Measurements from ENCODE around the gene HOXA7.

Gene HOXA7

DNA sequence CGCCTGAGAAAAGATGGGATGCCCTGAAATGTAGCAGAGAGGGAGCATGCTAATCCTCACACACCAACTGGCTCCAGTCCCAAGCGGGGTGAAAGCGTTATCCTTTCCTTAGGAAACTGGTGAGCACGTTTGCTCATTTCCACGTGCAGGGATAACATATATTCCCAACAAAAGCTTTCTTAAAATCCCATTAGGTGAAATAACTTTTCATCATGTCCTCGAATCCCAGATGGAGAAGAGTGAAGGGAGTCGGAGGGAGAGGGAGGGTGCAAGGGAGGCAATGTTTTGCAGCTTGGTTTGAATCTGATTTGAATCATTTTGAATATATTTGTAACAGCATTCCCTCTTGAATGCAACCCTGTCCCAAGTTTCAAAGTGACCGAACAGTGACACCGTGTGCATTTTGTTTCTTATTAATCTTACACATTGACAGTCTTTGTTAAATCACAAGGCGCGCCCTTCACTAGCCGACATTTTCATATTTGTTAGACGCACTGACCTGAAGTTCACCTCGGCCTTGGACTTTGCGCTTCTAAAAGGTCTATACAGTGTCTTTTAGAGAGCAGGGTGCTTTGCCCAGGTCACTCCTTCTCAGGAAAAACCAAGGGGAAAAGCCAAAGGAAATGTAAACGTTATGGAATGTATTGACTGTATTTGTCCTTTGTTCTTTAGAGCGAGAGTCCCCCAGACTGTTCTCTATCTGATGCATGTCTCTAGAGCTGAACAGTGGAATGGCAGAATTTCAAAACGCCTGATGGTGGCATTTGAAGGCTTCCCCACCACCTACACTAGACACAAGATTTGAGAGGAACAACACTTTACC, 22.9 kb downstream of the HOXA7 start:
- no peak for DNase-seq (ENCODE audit: low spot score)

DNA sequence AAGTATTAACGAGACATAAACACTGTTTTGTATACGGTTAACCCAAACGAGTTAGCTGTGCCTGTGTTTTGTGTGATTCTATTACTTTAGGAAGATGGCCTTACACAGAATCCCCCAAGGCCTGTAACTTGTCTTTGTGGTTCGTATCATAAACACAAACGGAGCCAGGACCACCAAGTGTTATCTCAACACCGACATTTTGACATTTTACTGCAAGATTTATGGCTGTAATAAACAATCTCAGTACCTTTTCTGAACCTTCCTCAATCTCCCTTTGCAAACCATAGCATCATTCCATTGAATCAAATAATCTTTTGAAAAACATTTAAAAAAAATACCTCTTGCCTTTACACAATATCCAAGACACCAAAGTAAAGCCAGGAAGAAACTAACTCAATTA, 23.5 kb downstream of the HOXA7 start:
- no peak for DNase-seq (ENCODE audit: low spot score)

DNA sequence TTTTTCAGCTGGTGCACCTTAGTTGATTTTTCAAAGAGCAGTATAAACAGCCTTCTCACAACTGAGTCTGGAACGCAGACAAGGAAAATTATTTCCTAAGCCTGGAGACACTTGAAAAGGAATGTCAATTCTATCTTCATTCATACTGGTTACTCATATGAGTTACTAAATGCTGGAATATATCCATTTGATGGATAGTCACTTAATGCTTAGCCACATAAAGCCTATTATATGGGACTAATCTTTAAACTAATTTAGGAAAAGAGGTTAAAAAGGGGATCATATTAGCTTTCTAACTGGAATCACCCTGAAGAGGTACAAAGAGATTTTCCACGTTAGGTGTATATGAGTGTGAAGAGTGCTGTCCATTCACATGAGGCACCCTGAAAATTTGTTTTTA, 24.3 kb downstream of the HOXA7 start:
- DNase-seq (ENCODE audit: low spot score), result no peak

DNA sequence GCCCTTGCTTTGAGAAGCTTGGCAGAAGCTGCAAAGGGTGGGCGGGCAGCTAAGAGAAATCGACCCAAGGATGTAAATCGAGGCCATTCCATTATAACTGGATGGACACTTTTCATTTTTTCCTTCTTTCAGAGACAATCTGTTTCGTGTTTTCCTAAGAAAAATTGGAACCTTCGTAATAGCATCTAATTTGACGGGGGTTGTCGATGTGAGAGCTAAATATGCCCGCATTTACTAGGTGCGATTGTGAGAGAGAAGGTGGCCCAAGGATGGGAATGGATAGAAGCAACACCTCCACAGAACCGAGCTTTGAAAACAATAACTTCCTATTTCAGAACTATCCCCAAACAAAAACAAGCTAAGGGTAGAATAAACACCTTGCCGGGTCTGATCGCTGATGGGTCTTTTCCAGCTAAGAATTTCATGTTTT, 25.1 kb downstream of the HOXA7 start:
- no peak for DNase-seq (ENCODE audit: low spot score)

DNA sequence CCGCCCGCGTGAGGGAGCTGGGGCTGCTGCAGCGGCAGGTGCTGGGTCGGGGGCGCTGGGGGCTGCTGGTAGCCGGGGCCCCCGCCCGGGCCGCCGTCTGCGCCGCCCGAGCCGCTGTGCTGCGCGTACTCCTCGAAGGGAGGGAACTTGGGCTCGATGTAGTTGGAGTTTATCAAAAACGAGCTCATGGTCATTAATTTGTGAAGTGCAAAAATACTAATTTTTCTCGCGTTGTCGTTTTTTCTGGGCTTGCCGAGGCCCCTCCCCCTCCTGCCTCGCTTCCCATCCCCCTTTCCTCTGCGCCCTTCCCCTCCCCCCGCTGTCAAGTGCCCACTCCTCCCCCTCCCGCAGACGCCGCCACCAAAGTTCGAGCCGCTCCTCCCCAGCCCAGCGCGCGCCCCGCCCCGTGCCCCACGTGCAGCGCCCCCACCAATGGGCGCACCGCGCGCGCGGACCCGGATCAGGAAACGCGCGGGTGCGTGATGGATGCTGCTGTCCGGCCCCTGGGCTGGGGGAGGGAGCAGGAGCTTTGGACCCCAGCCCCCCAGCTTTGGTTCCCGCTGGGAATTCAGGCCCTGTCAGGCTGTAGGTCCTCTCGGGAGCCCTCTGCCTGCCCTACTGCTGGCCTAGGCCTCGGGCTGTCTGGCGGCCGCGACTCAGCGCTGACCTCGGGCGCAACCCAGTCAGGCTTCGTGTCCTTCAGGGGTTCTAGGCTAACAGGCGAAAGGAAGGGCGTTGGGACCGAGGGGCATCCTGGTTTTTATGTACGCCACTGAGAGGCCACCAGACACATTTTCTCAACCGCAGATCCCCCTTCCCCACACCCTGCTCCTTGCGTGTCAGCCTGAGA, 25.7 kb downstream of the HOXA7 start, which contains the start of gene HOXA4:
Gene HOXA4 (minus strand): TSS at position 218 of the 850 bp plus-strand sequence. CDS start 24 bp downstream, at position 194.
- DNase-seq (ENCODE audit: low spot score), result peak; percentile 28

DNA sequence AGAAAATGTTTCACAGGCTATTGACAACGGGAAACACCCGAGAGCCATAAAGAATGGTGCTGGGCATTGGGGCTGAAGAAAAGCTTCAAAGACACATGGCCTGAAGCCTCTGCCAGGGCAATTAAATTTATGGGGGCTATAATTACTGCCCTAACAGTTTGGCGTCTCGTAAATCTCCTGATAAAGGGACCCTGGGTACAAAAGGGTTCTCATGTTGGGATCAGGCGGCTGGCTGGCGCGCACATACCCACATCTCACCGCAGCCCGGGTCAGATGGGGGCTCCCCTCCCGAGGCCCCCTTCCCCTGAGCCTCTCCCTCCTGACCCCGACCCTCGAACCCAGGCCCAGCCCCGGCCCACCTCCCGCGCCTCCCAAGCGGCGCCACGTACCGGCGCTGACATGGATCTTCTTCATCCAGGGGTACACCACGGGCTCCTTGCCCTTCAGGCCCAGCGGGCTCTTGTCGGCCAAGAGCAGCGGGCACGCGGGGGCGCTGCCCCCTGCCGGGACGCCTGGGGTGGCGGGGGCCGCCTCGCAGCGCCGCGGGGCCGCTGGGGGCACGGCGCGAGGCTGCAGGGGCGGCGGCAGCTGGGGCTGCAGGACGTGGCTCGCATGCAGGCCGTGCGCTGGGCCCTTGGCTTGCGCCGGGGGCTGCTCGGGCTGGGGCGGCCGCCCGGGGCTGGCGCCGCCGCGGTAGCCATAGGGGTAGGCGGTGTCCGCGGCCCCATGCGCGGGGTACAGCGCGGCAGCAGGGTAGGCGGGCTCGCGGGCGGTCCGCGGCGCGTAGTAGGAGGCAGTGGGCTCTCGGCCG, 26.5 kb downstream of the HOXA7 start:
- DNase-seq (ENCODE audit: low spot score), result no peak

DNA sequence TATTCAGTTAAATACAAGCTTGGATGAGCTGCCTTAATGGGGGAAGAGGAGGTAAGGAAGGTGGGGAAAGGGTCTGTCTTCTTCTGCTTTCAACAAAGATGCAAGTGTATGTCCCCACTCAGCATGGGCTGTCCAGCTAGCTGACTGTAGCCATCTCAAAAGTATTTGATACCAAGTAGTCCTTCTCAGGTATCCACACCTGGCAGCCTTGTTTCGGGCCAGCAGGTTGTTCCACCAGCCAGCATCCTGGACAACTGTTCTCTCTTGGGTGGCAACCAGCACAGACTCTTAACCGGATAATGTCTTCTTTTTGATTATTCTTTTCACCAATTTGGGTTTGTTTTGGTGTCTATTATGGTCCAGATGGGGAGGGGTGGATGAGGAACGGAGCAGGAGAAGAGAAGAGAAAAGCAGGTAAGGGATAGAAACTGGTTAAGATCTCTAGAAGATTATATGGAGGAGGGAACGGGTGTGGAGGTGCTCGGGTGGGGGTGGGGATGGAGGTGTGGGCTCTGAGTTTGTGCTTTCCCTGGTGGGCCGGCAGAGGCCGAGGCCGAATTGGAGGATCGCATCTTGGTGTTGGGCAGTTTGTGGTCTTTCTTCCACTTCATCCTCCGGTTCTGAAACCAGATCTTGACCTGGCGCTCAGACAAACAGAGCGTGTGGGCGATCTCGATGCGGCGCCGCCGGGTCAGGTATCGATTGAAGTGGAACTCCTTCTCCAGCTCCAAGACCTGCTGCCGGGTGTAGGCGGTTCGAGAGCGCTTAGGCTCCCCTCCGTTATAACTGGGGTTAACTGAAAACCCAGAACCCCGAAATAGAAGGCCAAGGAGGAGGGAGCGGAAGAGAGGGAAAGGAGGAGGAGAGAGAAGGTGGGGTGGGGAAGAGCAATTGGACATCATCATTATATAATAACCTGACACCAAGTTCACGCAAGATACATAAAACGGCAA, 27.4 kb downstream of the HOXA7 start:
- no peak for DNase-seq (ENCODE audit: low spot score)

DNA sequence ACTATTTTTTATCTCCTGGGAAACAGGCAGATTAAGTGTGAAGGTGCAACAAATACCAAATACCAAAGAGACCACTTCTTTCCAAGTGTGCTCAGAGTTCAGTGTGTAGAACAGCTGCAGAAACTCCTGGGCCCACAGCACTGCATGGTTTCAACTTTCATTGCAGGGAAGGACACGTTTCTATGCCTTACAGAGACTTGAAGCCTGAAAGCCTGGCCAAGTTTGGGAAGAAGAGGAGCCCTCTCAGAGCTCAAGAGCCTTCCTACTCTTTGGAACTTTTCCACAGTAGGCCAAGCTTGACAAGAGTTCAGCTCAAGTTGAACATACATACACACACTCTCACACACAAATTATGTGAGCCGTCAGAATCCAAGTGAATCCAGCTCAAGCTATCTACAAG, 28.4 kb downstream of the HOXA7 start:
- no peak for DNase-seq (ENCODE audit: low spot score)

DNA sequence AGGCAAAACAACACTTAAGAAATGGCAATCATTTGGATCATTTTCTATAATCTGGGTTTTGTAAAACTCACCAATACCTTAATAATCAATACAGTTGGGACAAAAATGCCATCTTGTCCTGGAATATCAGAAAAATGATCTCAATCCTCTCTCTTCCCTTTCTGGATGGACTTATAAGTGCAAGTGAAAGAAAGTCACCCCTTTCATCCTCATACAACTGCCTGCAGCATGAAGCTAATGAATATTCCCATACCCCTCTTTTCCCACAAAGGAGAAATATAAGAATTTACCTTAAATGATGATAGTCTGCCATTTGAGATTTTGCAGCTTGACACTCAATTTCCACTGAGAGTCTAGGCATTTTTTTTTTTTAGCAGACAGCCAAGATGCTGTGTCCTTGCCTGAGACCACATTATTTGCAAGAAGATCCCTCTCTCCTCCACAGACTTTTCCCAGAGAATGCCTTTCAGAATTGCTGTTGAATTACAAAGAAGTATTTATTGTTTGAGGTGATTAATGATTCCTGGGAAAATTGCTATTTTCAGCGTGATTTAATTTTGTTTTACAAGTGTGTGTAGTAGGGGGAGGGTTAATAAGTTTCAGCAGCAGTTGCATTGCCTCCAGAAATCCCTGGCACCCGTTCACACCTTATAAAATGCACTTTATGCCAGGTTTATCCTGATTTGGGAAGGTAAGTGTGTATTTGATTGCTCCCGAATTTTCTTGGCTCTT, 29.7 kb downstream of the HOXA7 start:
- no peak for DNase-seq (ENCODE audit: low spot score)

DNA sequence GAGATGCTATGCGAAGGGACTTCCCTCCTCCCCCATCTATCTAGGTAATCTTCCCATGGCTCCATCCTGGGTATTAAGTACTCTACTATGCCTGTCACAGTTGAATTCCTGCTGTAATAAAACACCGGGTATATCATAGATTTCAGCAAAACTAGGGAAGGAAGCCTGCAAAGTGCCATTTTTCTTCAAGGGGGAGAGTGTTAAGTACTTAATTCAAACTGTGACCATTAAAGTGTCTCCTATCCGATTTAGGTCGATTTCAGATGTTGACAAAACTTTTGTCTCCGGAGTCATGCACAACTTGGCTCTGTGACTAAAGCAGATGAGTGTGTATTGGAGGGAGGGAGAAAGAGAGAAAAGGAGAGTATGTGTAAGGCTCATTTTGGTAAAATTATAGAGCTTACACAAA, 30.5 kb downstream of the HOXA7 start:
- DNase-seq (ENCODE audit: low spot score), result no peak

DNA sequence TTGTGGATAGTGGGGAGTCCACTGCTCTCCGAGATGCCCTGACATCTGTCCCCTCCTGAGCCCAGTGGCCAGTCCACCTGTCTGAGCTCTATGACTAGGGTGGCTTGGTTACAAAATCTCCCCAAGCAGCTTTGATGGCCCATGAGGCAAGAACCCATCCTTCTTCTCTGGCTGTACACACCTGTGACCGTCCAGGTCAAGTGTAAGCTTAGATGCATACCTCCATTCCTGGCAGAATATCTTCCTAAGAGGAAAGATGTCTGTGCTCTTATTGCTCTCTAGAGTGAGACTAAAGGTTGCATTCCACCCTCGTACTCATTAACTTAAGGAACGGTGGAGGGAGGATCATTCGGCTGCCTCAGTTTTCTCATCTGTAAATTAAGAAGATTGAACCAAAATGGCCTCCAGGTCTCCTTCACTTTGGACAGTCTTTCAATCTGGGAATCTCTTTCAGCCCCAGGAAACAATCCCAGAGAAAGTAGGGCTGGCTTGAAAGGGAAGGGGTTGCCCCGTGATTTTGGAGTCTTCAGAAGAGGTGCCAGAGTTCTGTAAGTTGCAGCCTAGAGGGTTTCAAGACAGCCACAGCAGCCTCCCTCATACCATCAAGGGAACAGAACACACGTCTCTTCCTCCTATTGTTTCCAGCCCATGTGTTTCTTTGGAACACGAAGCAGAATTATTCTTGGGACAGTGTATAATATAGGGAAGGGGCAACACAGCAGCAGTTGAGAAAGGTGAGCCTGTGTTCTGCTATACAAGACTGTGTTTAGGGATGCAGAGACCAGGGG, 31.4 kb downstream of the HOXA7 start:
- no peak for DNase-seq (ENCODE audit: low spot score)

DNA sequence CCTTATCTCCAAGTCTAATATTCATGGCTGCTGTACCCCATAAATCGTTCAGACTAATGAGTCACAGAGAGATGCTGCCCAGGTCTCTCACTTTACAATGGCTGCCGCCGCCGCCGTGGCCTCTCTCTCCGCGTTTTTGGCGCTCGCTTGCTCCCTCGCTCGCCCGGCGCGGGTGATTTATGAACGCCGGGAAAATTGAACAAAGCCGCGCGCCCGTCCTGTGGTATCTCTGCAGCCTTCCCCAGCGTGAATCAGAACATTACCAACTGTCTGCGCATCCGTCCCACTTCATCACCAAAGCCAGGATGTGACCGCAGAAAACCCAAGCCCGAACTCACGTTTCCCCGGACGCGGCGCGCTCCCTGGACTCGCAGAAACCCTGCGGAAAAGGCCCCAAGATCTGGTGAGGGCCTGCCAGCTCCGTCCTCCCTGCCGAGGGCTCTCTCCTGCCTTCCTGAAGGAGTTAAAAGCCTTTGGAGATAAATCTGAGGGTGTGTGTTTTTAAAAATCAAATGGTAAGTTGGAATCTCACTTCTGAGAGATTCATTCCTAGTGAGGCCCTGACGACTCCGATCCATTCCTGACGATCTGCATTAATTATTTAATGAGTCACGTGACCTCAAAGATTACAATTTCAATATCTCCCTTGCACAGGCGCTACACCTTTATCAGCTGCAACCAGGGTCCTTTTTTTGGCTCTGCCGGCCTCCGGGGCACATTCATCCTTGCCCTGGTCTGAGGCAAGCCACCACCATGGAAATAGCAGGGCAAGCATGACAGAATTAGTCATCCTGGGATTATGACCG, 32.2 kb downstream of the HOXA7 start:
- DNase-seq (ENCODE audit: low spot score), result no peak

DNA sequence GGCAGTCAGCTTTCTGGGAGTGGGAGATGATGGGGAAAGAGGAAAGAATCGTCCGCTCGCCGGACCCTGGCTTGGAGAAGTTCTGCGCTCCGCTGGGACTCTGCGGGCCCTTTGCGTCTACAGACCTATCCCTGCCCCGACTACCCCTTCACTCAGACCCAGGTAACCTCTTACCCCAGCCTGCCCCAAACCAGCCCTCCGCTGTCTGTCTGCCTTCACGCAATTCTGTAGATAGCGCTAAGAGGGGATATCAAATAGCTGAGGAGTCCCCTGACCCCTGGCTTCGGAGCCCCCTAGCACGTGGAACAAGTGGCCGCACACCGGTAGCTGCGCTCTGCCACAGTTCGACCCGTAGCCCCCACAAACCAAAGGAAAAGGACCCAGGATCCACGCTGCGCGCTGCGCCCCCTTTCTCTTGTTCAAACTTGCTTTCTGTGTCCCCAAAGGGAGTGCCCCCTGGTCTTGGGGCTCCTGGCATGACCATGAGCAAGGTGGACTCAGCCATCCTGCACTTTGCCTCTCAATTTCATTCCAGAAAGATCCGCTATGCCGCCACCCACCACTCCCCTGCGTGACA, 32.9 kb downstream of the HOXA7 start:
- no peak for DNase-seq (ENCODE audit: low spot score)

DNA sequence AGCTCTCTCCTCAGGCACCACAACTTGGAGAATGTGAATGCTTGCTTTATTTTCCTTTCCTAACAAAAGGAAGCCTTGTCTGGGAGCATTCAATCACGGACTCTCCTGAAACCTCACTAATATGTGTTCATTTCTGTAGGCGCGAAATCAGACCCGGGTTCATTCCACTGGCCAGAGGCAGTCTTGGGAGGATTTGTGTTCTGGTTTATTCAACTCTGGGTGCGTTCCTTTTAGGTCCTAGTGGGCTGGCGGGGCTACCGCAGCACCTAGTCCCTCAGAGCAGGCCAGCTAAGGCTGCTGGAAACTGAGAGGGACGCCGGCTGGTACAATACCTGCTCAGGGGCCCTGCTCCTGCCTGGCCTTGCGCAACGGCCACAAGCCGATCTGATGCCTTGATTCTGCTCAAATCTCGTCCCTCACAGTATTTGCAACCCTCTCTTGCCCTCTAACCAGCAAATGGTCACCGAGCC, 33.4 kb downstream of the HOXA7 start:
- DNase-seq (ENCODE audit: low spot score), result no peak

DNA sequence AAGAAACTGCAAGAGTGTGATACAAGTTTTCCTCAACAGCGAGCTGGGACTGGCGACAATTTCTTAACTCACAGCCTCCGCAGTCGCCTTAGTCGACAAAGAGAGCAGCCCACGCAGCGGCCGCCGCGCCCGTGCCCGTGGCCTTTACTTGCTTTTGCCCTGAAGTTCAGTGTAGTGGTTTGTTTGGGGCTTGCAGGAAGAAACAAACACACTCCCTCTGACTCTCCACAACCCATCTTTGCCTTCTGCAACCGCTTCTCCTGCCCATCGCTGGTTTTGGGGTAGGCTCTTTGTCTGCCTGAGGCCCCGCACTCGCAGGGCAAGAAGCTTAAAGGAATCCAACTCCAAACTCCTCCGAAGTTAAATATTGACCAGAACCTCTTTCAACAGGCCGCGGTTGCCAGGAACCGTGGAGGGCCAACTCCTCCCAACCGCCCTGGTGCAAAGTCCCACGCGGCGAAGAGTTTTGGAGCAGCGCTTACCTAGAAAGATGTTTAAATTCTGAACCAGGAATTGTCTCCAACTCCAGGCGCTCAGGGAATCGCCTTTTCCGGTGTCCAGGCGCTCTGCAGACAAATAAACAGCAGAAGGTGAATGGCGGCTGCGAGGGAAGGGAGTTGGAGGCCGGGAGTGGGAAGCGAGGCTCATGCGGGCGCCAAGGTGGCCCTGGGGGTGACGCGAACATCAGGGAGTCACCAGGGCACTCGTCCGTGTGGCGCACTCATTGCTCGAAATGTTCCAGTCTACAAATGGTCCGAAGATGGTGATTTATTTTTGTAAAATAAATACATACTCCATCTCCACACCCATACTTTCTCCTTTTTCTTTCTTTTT, 34.2 kb downstream of the HOXA7 start:
- DNase-seq (ENCODE audit: low spot score), result no peak

DNA sequence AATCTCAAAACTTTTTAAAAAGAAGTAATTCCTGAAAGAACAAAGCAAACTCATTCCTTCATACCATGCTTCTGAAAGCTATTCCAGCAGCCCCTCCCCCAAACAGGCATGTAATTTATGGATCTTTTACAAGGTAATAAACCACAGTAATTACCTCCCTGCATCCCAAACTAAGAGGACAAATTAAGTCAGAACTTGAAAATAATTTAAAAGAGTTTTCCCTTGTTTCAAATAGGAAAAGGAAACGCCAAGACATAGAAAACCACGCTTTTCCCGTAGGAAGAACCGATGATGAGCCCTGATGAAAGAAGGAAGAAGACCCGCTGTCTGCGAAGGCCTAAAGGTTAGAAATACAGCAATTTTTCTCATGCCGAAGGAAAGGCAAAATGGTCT, 34.8 kb downstream of the HOXA7 start:
- DNase-seq (ENCODE audit: low spot score), result no peak

DNA sequence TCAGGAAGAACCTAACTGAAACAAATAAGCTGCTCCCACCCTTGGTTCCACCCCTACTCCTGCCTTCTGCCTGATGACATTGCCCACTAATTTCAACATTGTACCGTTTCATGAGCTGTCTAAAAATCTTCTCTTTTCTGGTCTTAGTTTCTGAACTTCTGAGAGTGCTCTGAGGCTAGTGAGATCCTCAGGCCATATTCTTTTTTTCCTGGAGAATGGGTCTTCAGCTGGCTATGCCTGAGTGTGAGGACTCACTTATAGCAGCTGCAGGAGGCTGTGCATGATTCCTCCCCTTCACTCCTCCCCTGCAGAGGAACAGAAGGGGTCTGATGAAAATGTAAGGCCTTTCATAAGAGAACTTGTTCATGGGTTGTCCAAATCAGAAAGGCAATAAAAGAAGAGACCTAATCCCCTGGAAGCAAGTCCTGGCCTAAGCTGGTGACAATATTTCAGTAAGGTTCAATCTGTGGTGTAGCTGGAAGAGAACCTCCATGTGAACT, 37.0 kb downstream of the HOXA7 start:
- DNase-seq (ENCODE audit: low spot score), result no peak

Data from Ammon's horn (tissue), 1 donor.